Measurements from ENCODE around the gene ST6GAL1. TPM values are rescaled to one million over a fixed set of nuclear protein-coding genes. Genes with fewer than 3 reads are reported as not detected.

ST6GAL1 gene
- total and polyA plus RNA-seq, 2 of the 8 experiments (the other 6 are each of a cell fraction or from before 2014, with no cell fraction given): 62.8 to 80.9 TPM

- TF ChIP-seq CHD7 (IDR thresholded peaks at IDR 0.05; ENCODE audit: insufficient replicate concordance, low read length): no peak
- no peak for TF ChIP-seq RNF2 (IDR thresholded peaks at IDR 0.05; ENCODE audit: borderline replicate concordance, low read depth, low read length, missing control alignments, poor library complexity, severe bottlenecking)
- no peak for TF ChIP-seq RXRA (IDR thresholded peaks at IDR 0.05; ENCODE audit: insufficient read depth, low read depth, low read length)
- TF ChIP-seq JUN (IDR thresholded peaks at IDR 0.05; ENCODE audit: low read depth, low read length): no peak
- TF ChIP-seq BACH1 (IDR thresholded peaks at IDR 0.05; ENCODE audit: low read length): no peak
- TF ChIP-seq TAF1 (IDR thresholded peaks at IDR 0.05; ENCODE audit: low read depth, low read length): no peak
- TF ChIP-seq EZH2 (IDR thresholded peaks at IDR 0.05; ENCODE audit: low read depth, low read length, severe bottlenecking): no peak
- no peak for TF ChIP-seq BCL11A (IDR thresholded peaks at IDR 0.05; ENCODE audit: low read depth in 2 of 2, low read length in 2 of 2)
- no peak for TF ChIP-seq USF2 (IDR thresholded peaks at IDR 0.05; ENCODE audit: low read length)
- TF ChIP-seq MAX (IDR thresholded peaks at IDR 0.05): no peak
Measured at GRCh38 chr3:186940967-186941366, 10.6 kb downstream of the ST6GAL1 start (continued).

Data from H1 (cell line).